ENCODE data around the gene CRHR1.

CRHR1 gene

GRCh38 chr17:45787044-45787443 lies 2.9 kb downstream of the CRHR1 start:
- TF ChIP-seq, protein P1, sequence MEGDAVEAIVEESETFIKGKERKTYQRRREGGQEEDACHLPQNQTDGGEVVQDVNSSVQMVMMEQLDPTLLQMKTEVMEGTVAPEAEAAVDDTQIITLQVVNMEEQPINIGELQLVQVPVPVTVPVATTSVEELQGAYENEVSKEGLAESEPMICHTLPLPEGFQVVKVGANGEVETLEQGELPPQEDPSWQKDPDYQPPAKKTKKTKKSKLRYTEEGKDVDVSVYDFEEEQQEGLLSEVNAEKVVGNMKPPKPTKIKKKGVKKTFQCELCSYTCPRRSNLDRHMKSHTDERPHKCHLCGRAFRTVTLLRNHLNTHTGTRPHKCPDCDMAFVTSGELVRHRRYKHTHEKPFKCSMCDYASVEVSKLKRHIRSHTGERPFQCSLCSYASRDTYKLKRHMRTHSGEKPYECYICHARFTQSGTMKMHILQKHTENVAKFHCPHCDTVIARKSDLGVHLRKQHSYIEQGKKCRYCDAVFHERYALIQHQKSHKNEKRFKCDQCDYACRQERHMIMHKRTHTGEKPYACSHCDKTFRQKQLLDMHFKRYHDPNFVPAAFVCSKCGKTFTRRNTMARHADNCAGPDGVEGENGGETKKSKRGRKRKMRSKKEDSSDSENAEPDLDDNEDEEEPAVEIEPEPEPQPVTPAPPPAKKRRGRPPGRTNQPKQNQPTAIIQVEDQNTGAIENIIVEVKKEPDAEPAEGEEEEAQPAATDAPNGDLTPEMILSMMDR (IDR thresholded peaks at IDR 0.05; ENCODE audit: borderline replicate concordance, extremely low read depth, low read length, poor library complexity, severe bottlenecking) = no peak
- no peak for TF ChIP-seq EZH2 (IDR thresholded peaks at IDR 0.05; ENCODE audit: borderline replicate concordance, low read depth, low read length, severe bottlenecking)

GRCh38 chr17:45787656-45788055 lies 3.5 kb downstream of the CRHR1 start:
- no peaks in the 10 kb centered on the region for H3K4me1 ChIP-seq (ENCODE audit: insufficient read depth, low read length)
- DNase-seq = no peak
- H3K27me3 ChIP-seq (ENCODE audit: insufficient read depth, low read length, poor library complexity) = peaks cover 31% of the 10 kb centered on the region
- no peak overlapping the region for H3K9ac ChIP-seq (ENCODE audit: low read depth, low read length)
- TF ChIP-seq, protein P1 (IDR thresholded peaks at IDR 0.05; ENCODE audit: borderline replicate concordance, extremely low read depth, low read length, poor library complexity, severe bottlenecking) = no peak
- no peak for TF ChIP-seq EZH2 (IDR thresholded peaks at IDR 0.05; ENCODE audit: borderline replicate concordance, low read depth, low read length, severe bottlenecking)
- no peak overlapping the region for H3K4me3 ChIP-seq (ENCODE audit: low read depth in 1 of 2, low read length in 2 of 2)
- no peak overlapping the region for H2AFZ ChIP-seq (ENCODE audit: low read depth, low read length)
- no peak overlapping the region for H3K27ac ChIP-seq (ENCODE audit: low read length)
- no peak overlapping the region for H3K4me2 ChIP-seq (ENCODE audit: insufficient read depth, low read length)
- H4K20me1 ChIP-seq (ENCODE audit: insufficient read depth, low read length) = no peaks in the 10 kb centered on the region; the same call in none of the 2 replicates
- ATAC-seq (ENCODE audit: insufficient read depth, low read depth) = no peak
- no peaks in the 10 kb centered on the region for H3K36me3 ChIP-seq (ENCODE audit: insufficient read depth, low read length)
- H3K9me3 ChIP-seq (ENCODE audit: insufficient read depth, low read length, severe bottlenecking) = no peaks in the 10 kb centered on the region
- H3K79me2 ChIP-seq (ENCODE audit: insufficient read depth, low read length) = no peaks in the 10 kb centered on the region

More at GRCh38 chr17:45787044-45787443, 2.9 kb downstream of the CRHR1 start:
- Histone ChIP-seq H3K4me3 (ENCODE audit: low read depth in 1 of 2, low read length in 2 of 2) (no peak overlapping the region), H4K20me1 (ENCODE audit: insufficient read depth, low read length) (no peaks in the 10 kb centered on the region; the same call in none of the 2 replicates), H3K4me1 (ENCODE audit: insufficient read depth, low read length) (no peaks in the 10 kb centered on the region), H3K4me2 (ENCODE audit: insufficient read depth, low read length) (no peak overlapping the region), H3K36me3 (ENCODE audit: insufficient read depth, low read length) (no peaks in the 10 kb centered on the region), H3K79me2 (ENCODE audit: insufficient read depth, low read length) (no peaks in the 10 kb centered on the region), H3K27ac (ENCODE audit: low read length) (no peak overlapping the region), H3K9me3 (ENCODE audit: insufficient read depth, low read length, severe bottlenecking) (no peaks in the 10 kb centered on the region), H3K27me3 (ENCODE audit: insufficient read depth, low read length, poor library complexity) (peaks cover 31% of the 10 kb centered on the region), H2AFZ (ENCODE audit: low read depth, low read length) (no peak overlapping the region), H3K9ac (ENCODE audit: low read depth, low read length) (no peak overlapping the region)
- ATAC-seq (ENCODE audit: insufficient read depth, low read depth) (no peak), DNase-seq (no peak)

- no peaks in the 10 kb centered on the region; the same call in 1 of the 2 replicates for H4K20me1 ChIP-seq (ENCODE audit: insufficient read depth, low read length)
- H3K4me2 ChIP-seq (ENCODE audit: insufficient read depth, low read length) = no peak overlapping the region
- no peak overlapping the region for H3K27ac ChIP-seq (ENCODE audit: low read length)
- TF ChIP-seq, protein P1 (IDR thresholded peaks at IDR 0.05; ENCODE audit: borderline replicate concordance, extremely low read depth, low read length, poor library complexity, severe bottlenecking) = no peak
- no peak for TF ChIP-seq EZH2 (IDR thresholded peaks at IDR 0.05; ENCODE audit: borderline replicate concordance, low read depth, low read length, severe bottlenecking)
- no peaks in the 10 kb centered on the region for H3K36me3 ChIP-seq (ENCODE audit: insufficient read depth, low read length)
- no peaks in the 10 kb centered on the region for H3K9me3 ChIP-seq (ENCODE audit: insufficient read depth, low read length, severe bottlenecking)
- H3K79me2 ChIP-seq (ENCODE audit: insufficient read depth, low read length) = no peaks in the 10 kb centered on the region
- H3K9ac ChIP-seq (ENCODE audit: low read depth, low read length) = no peak overlapping the region
- H2AFZ ChIP-seq (ENCODE audit: low read depth, low read length) = no peak overlapping the region
- peaks cover 31% of the 10 kb centered on the region for H3K27me3 ChIP-seq (ENCODE audit: insufficient read depth, low read length, poor library complexity)
- H3K4me1 ChIP-seq (ENCODE audit: insufficient read depth, low read length) = no peaks in the 10 kb centered on the region
- no peak overlapping the region for H3K4me3 ChIP-seq (ENCODE audit: low read depth in 1 of 2, low read length in 2 of 2)
- DNase-seq (no peak), ATAC-seq (ENCODE audit: insufficient read depth, low read depth) (no peak)
Observed at GRCh38 chr17:45788057-45788456, 3.9 kb downstream of the CRHR1 start.

- no peak for ATAC-seq (ENCODE audit: insufficient read depth, low read depth)
- no peak for DNase-seq
- Histone ChIP-seq H3K4me1 (ENCODE audit: insufficient read depth, low read length) (no peaks in the 10 kb centered on the region), H3K9ac (ENCODE audit: low read depth, low read length) (no peak overlapping the region), H3K4me3 (ENCODE audit: low read depth in 1 of 2, low read length in 2 of 2) (no peak overlapping the region), H2AFZ (ENCODE audit: low read depth, low read length) (no peak overlapping the region), H3K27me3 (ENCODE audit: insufficient read depth, low read length, poor library complexity) (peaks cover 34% of the 10 kb centered on the region), H4K20me1 (ENCODE audit: insufficient read depth, low read length) (peaks cover 2% of the 10 kb centered on the region), H3K79me2 (ENCODE audit: insufficient read depth, low read length) (no peaks in the 10 kb centered on the region), H3K27ac (ENCODE audit: low read length) (no peak overlapping the region), H3K36me3 (ENCODE audit: insufficient read depth, low read length) (no peaks in the 10 kb centered on the region), H3K4me2 (ENCODE audit: insufficient read depth, low read length) (no peak overlapping the region), H3K9me3 (ENCODE audit: insufficient read depth, low read length, severe bottlenecking) (no peaks in the 10 kb centered on the region)
- TF ChIP-seq, protein P1 (IDR thresholded peaks at IDR 0.05; ENCODE audit: borderline replicate concordance, extremely low read depth, low read length, poor library complexity, severe bottlenecking) = no peak
- TF ChIP-seq EZH2 (IDR thresholded peaks at IDR 0.05; ENCODE audit: borderline replicate concordance, low read depth, low read length, severe bottlenecking) = no peak
Observed at GRCh38 chr17:45789874-45790273, 5.8 kb downstream of the CRHR1 start.
